GM19468 (cell line): Measurements from ENCODE around the gene RASA3.
"Not testable (repeated sequence)": the region's sequence is repeated elsewhere in the genome, so short reads cannot be mapped to it uniquely, and the experiment has no call there.

Experiments used
- ATAC-seq: cut with Tn5 transposase; IDR thresholded peaks from one replicate; pipeline ENCODE4 v1.9.1; 2021; ENCODE audit warnings: mild to moderate bottlenecking, moderate library complexity, moderate number of reproducible peaks; ENCODE audit not compliant: unreplicated experiment; ENCODE audit errors: extremely low read depth

The RASA3 gene

GRCh38 chr13:114157869-114158495 lies 25.6 kb upstream of the RASA3 start:
- ATAC-seq = no peak

DNA sequence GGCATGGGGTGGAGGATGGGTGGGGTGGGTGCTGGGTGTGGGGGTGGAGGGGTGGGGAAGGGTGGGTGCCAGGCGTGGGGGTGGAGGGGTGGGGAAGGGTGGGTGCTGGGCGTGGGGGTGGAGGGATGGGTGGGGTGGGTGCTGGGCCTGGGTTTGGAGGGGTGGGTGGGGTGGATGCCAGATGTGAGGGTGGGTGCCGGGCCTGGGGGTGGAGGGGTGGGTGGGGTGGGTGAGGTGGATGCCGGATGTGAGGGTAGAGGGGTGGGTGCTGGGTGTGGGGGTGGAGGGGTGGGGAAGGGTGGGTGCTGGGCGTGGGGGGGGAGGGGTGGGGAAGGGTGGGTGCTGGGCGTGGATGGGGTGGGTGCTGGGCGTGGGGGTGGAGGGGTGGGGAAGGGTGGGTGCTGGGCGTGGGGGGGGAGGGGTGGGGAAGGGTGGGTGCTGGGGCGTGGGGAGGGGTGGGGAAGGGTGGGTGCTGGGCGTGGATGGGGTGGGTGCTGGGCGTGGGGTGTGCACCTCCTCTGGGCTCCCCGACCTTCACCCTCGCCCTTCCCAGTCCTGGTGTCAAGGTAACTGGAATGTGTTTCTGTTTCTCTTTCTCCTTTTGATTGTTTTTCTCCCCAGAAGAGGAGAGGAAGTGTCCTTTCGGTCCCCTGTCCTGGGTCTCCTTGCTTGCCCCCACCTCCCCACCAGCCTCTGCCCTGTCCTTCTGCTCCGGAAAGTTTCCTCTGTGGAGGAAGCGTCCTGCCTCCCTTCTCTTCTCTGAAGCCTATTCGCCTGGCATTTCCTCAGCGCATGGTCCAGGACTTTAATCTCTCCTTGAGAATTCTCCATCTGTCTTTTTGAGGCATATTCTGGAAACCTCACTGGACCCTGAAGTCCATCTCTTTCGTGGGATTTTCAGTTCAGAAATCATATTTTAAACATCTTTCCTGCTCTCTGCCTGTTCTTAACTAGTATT lies 23.8 kb upstream of the RASA3 start:
- no peak for ATAC-seq

GRCh38 chr13:114155320-114155719 lies 22.9 kb upstream of the RASA3 start:
- ATAC-seq = no peak

DNA sequence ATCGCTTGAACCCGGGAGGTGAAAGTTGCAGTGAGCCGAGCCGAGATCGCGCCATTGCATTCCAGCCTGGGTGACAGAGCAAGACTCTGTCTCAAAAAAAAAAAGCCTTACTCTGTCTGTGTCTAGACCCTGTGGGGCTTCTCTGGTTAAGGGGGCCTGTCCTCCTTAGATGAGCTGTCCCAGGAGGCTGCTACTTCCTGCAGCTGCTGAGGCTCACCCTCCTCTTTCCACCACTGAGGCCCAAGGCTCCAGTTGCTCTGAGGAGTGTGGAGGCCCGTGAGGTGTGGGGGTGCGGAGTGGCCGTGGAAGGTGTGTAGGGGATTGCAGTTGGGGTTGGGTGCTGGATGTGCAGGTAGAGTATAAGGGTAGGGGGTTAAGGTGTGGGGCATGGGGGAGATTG lies 22.1 kb upstream of the RASA3 start:
- ATAC-seq = no peak

GRCh38 chr13:114153485-114154080 lies 21.2 kb upstream of the RASA3 start:
- ATAC-seq = no peak

GRCh38 chr13:114152831-114153371 lies 20.5 kb upstream of the RASA3 start:
- no peak for ATAC-seq

GRCh38 chr13:114152285-114152645 lies 19.8 kb upstream of the RASA3 start:
- no peak for ATAC-seq

GRCh38 chr13:114151565-114152284 lies 19.3 kb upstream of the RASA3 start:
- no peak for ATAC-seq

DNA sequence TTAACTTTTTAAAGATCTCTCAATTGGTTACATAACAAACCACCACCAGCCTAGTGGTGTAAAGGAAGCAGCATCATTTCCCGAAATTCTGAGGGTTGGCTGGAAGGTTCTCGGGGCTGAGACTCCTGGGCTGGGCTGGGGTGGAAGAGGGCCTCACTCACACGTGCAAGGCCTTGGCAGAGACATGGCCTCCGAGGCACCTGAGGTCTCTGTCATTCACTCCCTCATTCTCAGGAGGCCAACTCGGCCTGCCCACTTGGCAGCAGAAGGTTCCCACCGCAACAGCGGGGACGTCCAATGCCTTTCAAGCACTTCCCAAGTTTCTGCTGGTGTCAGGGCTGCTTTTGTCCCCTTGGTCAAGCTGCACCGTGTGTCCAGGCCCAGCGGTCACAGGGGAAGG lies 18.6 kb upstream of the RASA3 start:
- no peak for ATAC-seq

GRCh38 chr13:114149774-114150740 lies 17.6 kb upstream of the RASA3 start:
- no peak for ATAC-seq

DNA sequence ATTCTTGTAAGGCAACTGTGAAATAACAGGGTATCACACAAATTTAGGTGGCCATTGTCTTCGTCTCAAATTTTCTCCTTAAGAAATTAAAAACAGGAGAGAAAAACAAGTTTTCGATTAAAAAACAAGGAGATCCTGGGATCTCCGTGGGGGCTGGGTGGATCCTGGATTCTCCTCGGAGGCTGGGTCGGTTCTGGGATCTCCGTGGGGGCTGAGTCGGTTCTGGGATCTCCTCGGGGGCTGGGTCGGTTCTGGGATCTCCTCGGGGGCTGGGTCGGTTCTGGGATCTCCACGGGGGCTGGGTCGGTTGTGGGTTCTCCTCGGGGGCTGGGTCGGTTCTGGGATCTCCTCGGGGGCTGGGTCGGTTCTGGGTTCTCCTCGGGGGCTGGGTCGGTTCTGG lies 16.5 kb upstream of the RASA3 start:
- not testable (repeated sequence) for ATAC-seq

DNA sequence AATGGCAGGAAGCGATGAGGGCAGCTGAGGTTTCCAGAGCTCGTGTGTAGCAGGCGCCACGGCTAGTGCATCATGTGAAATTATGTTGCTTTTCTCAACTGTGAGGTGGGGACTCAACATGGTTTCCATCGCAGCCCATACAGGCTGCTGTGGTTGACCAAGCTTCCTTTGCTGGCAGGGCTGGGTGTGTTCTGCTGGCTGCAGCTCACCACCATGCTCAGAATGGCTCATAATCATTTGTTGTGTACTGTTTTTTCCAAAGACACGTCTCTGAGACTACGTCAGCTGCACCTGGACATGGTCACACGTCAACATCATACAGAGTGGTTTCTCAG lies 16.1 kb upstream of the RASA3 start:
- ATAC-seq = peak; percentile 59

DNA sequence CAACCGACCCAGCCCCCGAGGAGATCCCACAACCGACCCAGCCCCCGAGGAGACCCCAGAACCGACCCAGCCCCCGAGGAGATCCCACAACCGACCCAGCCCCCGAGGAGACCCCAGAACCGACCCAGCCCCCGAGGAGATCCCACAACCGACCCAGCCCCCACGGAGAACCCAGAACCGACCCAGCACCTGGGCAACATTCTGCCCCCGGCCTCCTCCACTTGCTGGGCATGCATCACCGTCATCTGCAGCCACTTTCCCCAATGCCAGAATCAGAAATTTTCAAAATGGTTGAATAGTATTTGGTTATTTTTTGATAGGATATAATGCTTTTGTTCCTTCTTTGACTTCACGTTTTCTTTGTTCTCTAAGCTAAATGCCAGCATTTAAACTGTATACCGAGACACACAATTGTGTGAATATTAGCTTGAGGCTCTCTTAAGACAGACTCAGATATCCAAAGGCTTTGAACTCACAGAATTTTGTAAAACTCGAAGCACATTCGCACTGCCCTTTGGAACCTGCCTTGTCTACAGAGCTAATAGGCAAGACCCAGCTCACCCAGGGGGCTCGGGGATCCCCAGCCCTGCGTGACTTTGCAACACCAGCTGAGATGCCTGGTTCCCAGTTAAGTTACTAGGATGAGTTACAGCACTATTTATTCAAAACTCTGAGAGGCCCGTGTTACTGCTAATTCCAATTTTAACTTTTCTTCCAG lies 15.5 kb upstream of the RASA3 start:
- ATAC-seq = no peak

DNA sequence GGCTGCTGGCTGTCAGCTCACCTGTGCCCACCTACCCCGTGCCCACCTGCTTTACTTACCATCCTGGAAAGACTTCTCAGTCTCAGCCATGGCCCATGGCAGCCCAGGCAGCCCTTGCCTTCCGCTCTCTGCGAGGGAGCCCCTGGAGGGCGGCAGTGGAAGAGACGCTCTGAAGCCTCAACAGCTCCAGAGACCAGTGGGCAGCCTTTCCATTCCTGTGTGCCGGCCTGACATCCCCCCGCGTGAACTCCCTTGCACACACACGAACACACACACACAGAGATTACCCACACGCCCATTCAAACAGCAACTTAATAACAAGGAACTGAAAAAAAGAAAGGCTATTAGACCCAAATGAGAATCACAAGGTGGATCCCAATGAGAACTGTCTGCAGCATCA lies 14.2 kb upstream of the RASA3 start:
- ATAC-seq = no peak

DNA sequence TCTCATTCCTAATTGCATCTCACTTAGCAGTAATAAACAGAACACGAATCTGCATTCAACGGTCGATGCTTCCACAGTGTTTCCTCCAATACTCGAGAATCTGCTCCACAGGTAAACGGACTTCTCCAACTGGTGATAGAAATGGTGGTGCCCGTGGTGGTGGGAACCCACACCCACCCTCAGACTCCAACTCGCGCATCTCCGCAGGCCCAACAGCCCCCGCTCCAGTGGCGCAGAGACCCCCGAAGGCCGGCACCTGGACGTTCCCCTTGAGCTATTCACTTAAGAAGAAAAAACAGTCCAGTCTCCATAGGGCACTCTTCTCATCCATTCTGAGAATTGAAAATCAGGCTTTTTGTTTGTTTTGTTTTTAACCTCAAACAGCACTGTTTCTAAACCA lies 13.8 kb upstream of the RASA3 start:
- no peak for ATAC-seq

DNA sequence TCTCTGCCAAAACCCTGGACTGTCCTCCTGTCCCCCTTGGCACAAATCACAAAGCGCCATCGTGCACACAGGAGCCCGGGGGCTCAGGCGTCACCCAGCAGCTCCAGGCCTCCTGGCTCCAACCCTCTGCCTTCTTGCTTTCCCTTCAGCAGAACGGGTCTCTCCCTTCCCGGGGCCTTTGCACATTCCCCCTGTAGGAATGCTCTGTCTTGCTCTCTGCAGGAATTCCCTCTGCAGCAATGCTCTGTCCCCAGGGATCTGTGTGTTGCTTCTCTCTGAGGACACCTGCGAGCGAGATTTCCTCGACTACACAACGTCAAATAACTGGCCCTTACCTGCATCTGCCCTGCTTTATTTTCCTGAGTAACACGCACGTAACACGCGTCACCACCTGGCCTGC lies 13.3 kb upstream of the RASA3 start:
- ATAC-seq = no peak

DNA sequence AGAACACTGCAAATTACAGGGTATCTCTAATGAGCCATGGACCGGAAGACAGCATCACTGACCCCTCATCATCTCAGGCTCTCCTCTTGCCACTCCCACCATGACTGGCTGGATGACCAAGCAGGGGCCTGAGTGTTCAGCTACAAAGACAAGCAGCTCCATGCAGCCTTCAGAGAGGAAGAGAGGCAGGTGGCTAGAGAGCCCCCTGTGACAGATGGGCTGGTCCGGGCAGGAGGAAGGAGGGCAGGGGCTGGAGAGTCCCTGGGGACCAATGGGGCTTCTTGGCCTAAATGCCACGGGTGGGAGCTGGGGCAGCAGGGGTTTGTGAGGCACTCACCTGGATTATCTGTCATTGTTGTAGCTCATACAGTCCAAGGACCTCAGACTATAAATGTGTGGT lies 12.8 kb upstream of the RASA3 start:
- ATAC-seq = no peak

GRCh38 chr13:114144606-114145244 lies 12.3 kb upstream of the RASA3 start:
- ATAC-seq = no peak
